GM12872 (cell line): ENCODE measurements around the gene ZBTB16.

Experiments used
- CTCF ChIP-seq: IDR thresholded peaks from 3 replicates; pipeline ENCODE4 v1.5.1; 2011; ENCODE audit warnings: low read depth, mild to moderate bottlenecking, low read length, moderate library complexity; ENCODE audit not compliant: insufficient read depth

ZBTB16 gene

GRCh38 chr11:114151631-114152030 lies 92.1 kb downstream of the ZBTB16 start:
- TF ChIP-seq CTCF = no peak

- TF ChIP-seq CTCF = no peak
These were observed 92.7 kb downstream of the ZBTB16 start for GRCh38 chr11:114152162-114152561.

GRCh38 chr11:114152785-114153184 lies 93.3 kb downstream of the ZBTB16 start:
- no peak for TF ChIP-seq CTCF

- no peak for TF ChIP-seq CTCF
These were observed 93.7 kb downstream of the ZBTB16 start for GRCh38 chr11:114153224-114153623.

GRCh38 chr11:114154271-114155047 lies 94.9 kb downstream of the ZBTB16 start:
- TF ChIP-seq CTCF = no peak

GRCh38 chr11:114155116-114155515 lies 95.6 kb downstream of the ZBTB16 start:
- no peak for TF ChIP-seq CTCF

- TF ChIP-seq CTCF = no peak
These were observed 96.6 kb downstream of the ZBTB16 start for GRCh38 chr11:114156131-114156581.
